ENCODE data around the gene SPATA21.

- TF ChIP-seq REST (IDR thresholded peaks at IDR 0.05) (no peak), KDM1A (IDR thresholded peaks at IDR 0.05; ENCODE audit: low read depth) (no peak), CTCF (IDR thresholded peaks at IDR 0.05) (no peak), EP300 (IDR thresholded peaks at IDR 0.05) (no peak), MAX (IDR thresholded peaks at IDR 0.05) (no peak), BHLHE40 (IDR thresholded peaks at IDR 0.05; ENCODE audit: low read depth, low read length) (no peak), POLR2A (IDR thresholded peaks at IDR 0.05; ENCODE audit: low read length) (no peak), CHD2 (IDR thresholded peaks at IDR 0.05; ENCODE audit: low read length, partially characterized antibody) (no peak), FOSL2 (IDR thresholded peaks at IDR 0.05) (no peak), FOSL2 (CRISPR knock-in tag; IDR thresholded peaks at IDR 0.05) (no peak)
These were observed 40.9 kb upstream of the SPATA21 start for GRCh38 chr1:16478091-16478490.
